Activated CD8-positive, alpha-beta memory T cell treated with anti-CD3 and anti-CD28 coated beads for 1 hour (primary cell): ENCODE results near the gene TTLL12.

ENCODE experiments used
- DNase-seq, 2 donors: peaks; one replicate each; pipeline ENCODE4 v3.0.0-alpha.2; 2020; ENCODE audit warnings: low read depth in 1 of 2; ENCODE audit errors: extremely low read depth in 1 of 2

Gene TTLL12

DNA sequence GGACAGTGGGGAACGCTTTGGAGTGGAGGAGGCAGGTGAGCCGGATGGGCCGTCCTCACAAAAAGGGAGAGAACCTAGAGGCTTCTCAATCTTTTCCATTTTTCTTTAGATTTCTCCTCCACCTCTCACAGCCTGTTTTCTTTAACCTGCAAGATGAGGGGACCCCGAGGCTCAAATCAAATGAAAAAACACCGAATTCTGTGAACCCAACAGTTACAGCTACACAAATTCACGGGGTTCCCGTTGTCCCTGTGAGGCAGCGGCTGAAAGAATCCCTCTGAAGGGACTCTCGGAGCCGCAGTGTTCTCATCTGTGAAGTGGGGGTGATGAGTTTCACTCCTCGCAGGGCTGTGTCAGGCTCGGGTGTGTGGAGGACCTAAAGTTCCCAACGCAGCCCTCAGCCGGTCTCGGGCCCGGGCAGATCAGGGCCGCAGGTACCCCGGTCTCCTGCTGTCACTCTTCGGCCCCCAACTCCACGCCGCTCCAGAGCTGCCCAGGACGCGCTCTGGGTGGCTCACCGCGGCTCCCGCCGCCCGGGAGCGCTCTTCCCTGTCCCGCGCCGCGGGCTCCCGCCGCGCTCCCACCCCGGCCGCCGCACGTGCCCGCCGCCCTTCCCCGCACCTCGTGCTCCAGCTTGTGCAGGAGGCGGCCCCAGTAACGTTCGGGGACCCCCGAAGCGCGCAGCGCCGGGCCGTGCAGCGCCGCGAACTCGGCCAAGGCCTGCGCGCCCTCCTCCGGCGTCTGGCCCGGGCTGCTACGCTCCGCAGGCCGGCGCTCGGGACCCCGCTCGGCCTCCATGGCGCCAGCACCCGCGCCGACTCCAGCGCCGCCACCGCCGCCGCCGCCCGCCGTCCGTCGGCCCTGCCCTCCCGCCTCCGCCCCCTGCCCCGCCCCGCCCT lies at the start of gene TTLL12:
TTLL12 (minus strand) TSS at position 863 of the 899 bp plus-strand sequence; CDS start at position 798, 65 bp downstream.
- DNase-seq, result peak in 1 of 2 donors; percentile 54

DNA sequence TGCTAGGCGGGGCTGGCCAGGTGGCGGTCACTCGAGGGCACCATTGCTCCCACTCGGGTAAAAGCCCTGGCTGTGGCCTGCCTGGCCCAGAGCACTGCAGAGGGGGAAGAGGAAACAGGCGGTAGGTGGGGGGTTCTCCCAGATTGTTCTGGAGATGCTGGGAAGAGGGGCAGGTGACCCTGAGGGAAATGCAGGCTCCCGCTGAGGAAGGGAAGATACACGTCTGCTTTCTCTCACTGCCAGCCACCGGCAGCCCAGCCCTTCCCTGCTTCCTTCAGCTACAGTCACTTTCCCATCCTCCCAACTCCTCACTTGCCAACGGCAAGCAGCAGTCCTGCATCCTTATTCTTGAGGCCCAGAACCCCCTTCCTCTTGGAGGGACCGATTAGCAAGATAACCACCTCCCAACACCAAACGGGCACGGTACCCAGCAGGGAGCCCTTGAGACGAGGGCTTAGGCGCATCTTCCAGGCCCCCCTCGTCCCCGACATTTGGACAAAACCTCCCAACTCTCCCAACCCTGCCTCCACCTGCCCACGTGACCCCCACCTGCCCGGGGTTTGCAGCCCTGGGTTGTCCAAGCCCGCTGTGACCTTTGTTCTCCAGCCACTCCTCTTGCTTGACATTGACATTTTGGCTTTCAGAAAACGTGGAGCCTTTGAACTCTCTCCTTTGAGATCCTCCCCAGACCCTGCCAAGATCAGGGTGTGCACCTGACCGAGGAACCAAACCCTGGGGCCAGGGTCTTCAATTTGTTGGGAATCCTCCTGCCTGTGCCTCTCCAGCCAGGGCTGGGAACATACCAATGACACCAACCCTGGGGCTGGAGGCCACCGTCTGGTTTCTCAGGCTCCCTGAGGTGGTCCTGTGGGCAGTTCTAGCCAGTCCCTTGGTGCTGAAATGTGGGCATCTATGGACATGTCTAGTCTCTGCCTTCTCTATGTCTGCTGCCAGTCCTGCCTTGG lies 48.8 kb upstream of the TTLL12 start:
- DNase-seq, result no peak

DNA sequence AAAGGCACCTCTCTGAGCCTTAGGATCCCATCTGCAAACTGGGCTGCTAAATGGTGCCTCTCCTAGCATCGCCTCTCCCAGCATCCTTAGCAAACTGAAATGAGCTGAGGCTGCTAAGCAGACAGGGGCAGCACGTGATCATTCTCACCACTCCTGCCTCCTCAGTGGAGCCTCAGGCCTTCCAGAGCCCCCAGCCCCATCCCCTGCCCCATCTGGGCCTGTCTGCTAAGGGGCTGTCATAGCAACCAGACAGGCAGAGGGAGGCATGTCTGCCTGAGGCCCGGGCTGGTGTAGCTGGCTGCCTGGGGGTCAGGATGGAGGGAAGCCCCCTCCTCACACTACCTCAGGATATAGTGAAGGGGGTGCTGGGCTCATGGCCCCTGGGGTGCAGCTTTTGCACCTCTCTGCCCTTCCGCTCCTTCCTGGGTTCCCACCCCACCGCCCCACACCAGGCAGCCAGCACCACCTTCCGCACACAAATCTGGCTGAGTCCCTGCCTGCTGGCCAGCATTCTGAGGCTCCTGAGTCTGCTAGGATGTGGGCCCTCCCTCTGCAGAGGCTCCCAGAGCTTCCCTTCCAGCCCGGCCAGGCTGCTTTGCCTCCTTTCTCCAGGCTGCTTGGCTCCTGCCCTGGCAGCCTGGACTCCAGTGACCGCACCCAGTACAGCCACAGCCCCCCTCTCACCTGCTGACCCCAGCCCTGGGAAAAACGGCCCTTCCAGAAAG lies 47.5 kb upstream of the TTLL12 start:
- DNase-seq, result no peak

DNA sequence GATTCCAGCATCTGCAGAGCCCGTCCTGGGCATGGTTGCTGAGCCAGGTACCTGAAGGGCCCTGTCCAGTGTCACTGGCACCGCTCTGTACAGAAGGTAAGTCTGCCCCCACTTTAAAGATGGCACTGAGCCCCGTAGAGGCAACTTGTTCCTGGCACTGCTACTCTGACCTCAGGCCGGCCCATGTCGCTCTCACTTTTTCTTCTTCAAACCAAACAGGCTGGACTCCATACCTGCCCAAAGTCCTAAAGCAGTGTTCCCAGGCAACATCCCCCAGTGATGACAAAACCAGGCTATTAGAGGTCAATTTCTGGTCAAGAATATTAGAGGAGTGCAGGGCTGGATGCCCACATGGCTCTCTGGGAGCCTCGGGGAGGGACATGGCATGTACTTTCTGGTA lies 46.6 kb upstream of the TTLL12 start:
- no peak for DNase-seq

DNA sequence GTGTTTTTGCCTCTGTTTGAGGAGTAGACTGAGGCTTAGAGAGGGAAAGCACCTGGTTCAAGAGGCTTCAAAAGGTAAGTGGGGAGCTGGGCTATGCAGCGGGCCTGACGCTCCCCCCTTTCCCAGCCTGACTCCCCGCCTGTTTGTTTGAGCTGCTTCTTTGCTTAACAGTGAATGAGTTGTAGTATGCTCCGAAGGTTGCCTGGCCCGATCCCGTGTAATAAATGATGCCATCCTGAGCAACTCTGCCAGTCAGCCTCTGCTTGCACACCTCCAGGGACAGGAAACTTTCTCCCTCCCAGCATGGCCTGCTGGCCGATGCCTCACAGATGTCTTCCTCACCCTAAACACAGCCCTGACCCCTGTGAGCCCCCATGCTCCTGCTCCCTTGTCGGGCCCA lies 45.5 kb upstream of the TTLL12 start:
- DNase-seq, result no peak

GRCh38 chr22:43231724-43232034 lies 44.7 kb upstream of the TTLL12 start:
- DNase-seq, result no peak

- DNase-seq, result peak; percentile 33 to 46
Observed at GRCh38 chr22:43230971-43231723, 44.2 kb upstream of the TTLL12 start.

GRCh38 chr22:43230571-43230970 lies 43.6 kb upstream of the TTLL12 start:
- no peak for DNase-seq

GRCh38 chr22:43228863-43229262 lies 41.9 kb upstream of the TTLL12 start:
- no peak for DNase-seq

DNA sequence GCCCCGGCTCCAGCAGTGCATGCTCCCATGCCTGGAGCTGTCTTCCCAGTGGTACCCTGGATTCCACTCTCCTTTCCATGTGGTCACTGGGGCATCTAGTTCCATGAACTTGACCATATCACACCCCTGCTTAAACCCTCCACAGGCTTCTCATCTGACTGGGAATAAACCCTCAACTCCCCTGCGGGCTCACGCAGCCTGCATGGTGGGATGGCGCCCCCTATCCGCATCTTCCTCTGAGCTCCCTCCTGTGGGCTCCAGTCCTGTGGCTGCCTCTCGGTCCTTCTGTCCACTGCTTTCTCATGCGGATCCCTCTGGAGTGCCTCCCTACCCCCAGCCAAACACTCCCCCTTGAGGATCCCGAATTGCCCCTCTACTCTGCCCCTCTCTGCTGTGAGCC lies 41.4 kb upstream of the TTLL12 start:
- no peak for DNase-seq

GRCh38 chr22:43227239-43227630 lies 40.3 kb upstream of the TTLL12 start:
- DNase-seq, result no peak

- no peak for DNase-seq
Observed at GRCh38 chr22:43226377-43227238, 39.7 kb upstream of the TTLL12 start.

GRCh38 chr22:43225609-43226008 lies 38.7 kb upstream of the TTLL12 start:
- no peak for DNase-seq

DNA sequence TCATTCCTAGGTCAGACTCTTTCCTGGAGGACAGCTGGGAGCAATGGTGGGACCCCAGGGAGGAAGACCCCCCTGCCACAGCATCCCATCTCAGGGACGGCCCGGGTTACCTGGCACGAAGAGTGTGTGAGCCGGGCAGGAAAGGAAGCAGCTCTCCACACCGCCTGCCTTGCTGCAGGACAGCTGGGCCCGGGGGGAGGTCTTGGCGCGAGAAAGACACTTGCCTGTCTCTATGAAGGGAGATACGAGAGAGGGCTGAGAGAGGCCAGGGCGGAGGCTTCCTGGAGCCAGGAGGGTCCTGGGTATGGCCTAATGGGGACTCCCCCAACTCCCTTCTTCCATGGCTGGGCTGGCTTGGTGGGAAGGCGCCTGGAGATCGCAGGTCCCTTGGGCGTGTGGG lies 36.1 kb upstream of the TTLL12 start:
- no peak for DNase-seq

GRCh38 chr22:43222262-43222661 lies 35.3 kb upstream of the TTLL12 start:
- no peak for DNase-seq

DNA sequence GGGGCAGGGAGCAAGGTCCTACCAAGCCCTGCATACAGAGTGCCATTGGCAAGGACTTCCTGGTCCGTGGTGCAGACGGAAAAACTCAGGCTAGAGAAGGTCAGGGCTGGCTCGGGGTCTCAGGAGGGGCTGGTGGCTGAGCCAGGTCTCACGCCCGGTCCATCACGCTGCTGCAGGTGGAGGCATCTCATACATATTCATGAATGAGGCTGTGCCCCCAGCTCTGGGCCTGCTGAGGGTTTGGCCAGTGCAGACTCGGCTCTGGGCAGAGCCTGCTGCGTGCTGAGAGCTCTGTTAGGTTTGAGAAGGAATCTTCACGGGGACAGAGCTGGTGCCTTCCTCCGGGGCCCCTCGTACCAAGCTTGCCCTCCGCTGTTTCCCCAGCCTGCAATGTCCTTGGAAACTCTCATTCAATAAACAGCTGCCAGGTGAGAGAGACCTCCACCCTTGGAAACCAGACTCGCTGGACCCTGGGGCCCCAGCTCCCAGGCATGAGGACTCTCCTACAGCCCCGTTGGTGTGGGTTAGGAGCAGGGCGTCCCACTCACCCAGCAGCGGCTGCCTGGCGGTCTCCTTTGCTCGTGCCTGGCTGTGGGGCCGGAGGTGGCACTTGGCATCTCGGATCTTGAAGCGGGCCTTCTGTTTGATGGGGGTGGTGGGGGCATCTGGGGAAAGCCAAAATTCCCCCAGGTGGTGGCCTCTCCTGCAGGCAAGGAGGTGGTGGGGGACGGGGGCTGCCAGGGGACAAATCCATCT lies 33.9 kb upstream of the TTLL12 start:
- no peak for DNase-seq

- no peak for DNase-seq
Observed at GRCh38 chr22:43218786-43219185, 31.9 kb upstream of the TTLL12 start.

DNA sequence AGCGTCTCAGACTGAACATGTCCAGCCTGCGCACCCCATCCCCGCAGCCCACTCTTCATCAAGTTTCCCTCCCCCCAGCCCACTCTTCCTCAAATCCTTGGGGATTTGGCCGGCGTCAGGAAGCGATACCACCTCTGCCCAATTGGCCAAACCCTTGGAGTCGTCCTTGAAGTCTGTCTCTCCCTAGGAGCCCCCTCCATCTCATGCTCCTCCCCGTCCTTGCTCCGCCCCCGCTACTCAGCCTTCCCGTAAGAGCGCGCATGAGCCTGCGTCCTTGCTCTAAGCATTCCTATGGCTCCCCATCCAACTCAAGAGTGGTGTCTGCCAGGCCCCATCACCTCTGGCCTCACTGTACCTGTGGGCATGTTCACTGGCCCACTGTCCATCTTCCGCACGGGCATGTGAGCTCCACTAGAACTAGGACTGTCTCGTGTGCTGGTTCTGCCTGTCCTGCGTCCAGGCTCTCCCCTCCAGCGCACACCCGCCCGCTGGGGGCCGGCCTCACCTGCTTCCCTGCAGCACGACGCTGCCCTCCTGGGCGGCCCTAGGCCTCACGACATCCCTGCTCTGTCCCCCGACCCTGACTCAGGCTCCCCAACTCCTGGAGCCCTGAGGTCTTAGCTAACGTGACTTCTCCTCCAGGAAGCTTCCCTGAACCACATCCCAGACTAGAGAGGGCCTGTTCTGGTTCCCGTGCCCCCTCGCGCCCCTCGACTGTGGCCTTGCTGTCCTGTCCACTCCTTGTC lies 30.5 kb upstream of the TTLL12 start:
- DNase-seq, result no peak
